ENCODE results near the gene PAQR8.

Gene PAQR8

GRCh38 chr6:52420668-52421358 lies 58.9 kb downstream of the PAQR8 start:
- H3K36me3 ChIP-seq (replicated peaks; ENCODE audit: low read depth, low read length), result no peaks in the 10 kb centered on the region
- peaks cover 3% of the 10 kb centered on the region; the same call in 1 of the 2 replicates for H3K27me3 ChIP-seq (ENCODE audit: low read depth, low read length)
- H3K4me1 ChIP-seq (ENCODE audit: low read length), result peaks cover 43% of the 10 kb centered on the region
- H3K9me3 ChIP-seq (ENCODE audit: insufficient read depth, low read length), result no peaks in the 10 kb centered on the region
- peak overlapping the region; percentile 87 for H2AFZ ChIP-seq (ENCODE audit: low read depth, low read length)
- no peak for TF ChIP-seq EZH2phosphoT487 (IDR thresholded peaks at IDR 0.05; ENCODE audit: low read depth)
- no peak for TF ChIP-seq CTCF (IDR thresholded peaks at IDR 0.05; ENCODE audit: low read depth, low read length)
- H3K27ac ChIP-seq (ENCODE audit: low read length), result no peak overlapping the region
- H3K9ac ChIP-seq (ENCODE audit: low read length), result peak overlapping the region; percentile 66
- peak overlapping the region; percentile 96 for H3K4me2 ChIP-seq (ENCODE audit: low read length)
- H4K20me1 ChIP-seq (ENCODE audit: insufficient read depth, low read length), result no peaks in the 10 kb centered on the region
- no peaks in the 10 kb centered on the region for H3K79me2 ChIP-seq (ENCODE audit: low read length)
- peak overlapping the region; percentile 95 for H3K4me3 ChIP-seq (ENCODE audit: low read length)

GRCh38 chr6:52422156-52422555 lies 60.2 kb downstream of the PAQR8 start:
- H4K20me1 ChIP-seq (ENCODE audit: insufficient read depth, low read length), result no peaks in the 10 kb centered on the region
- peaks cover 3% of the 10 kb centered on the region; the same call in 1 of the 2 replicates for H3K27me3 ChIP-seq (ENCODE audit: low read depth, low read length)
- no peak overlapping the region for H3K4me2 ChIP-seq (ENCODE audit: low read length)
- H3K4me3 ChIP-seq (ENCODE audit: low read length), result no peak overlapping the region
- no peaks in the 10 kb centered on the region for H3K79me2 ChIP-seq (ENCODE audit: low read length)
- no peaks in the 10 kb centered on the region for H3K36me3 ChIP-seq (replicated peaks; ENCODE audit: low read depth, low read length)
- H3K27ac ChIP-seq (ENCODE audit: low read length), result no peak overlapping the region
- no peak for TF ChIP-seq CTCF (IDR thresholded peaks at IDR 0.05; ENCODE audit: low read depth, low read length)
- no peak for TF ChIP-seq EZH2phosphoT487 (IDR thresholded peaks at IDR 0.05; ENCODE audit: low read depth)
- H3K9me3 ChIP-seq (ENCODE audit: insufficient read depth, low read length), result no peaks in the 10 kb centered on the region
- no peak overlapping the region for H2AFZ ChIP-seq (ENCODE audit: low read depth, low read length)
- H3K4me1 ChIP-seq (ENCODE audit: low read length), result peaks cover 46% of the 10 kb centered on the region
- H3K9ac ChIP-seq (ENCODE audit: low read length), result no peak overlapping the region

- Histone ChIP-seq H4K20me1 (ENCODE audit: insufficient read depth, low read length) (no peaks in the 10 kb centered on the region), H3K9me3 (ENCODE audit: insufficient read depth, low read length) (no peaks in the 10 kb centered on the region), H3K4me3 (ENCODE audit: low read length) (no peak overlapping the region), H3K79me2 (ENCODE audit: low read length) (no peaks in the 10 kb centered on the region), H3K27ac (ENCODE audit: low read length) (no peak overlapping the region), H3K36me3 (replicated peaks; ENCODE audit: low read depth, low read length) (no peaks in the 10 kb centered on the region), H3K9ac (ENCODE audit: low read length) (no peak overlapping the region), H3K4me2 (ENCODE audit: low read length) (no peak overlapping the region), H3K4me1 (ENCODE audit: low read length) (peaks cover 47% of the 10 kb centered on the region), H3K27me3 (ENCODE audit: low read depth, low read length) (peaks cover 3% of the 10 kb centered on the region; the same call in 1 of the 2 replicates), H2AFZ (ENCODE audit: low read depth, low read length) (no peak overlapping the region)
- no peak for TF ChIP-seq CTCF (IDR thresholded peaks at IDR 0.05; ENCODE audit: low read depth, low read length)
- no peak for TF ChIP-seq EZH2phosphoT487 (IDR thresholded peaks at IDR 0.05; ENCODE audit: low read depth)
Observed at GRCh38 chr6:52423448-52423847, 61.5 kb downstream of the PAQR8 start.

- Histone ChIP-seq H3K4me2 (ENCODE audit: low read length) (no peak overlapping the region), H3K36me3 (replicated peaks; ENCODE audit: low read depth, low read length) (no peaks in the 10 kb centered on the region), H3K9me3 (ENCODE audit: insufficient read depth, low read length) (no peaks in the 10 kb centered on the region), H3K27ac (ENCODE audit: low read length) (no peak overlapping the region), H3K79me2 (ENCODE audit: low read length) (no peaks in the 10 kb centered on the region), H2AFZ (ENCODE audit: low read depth, low read length) (no peak overlapping the region), H4K20me1 (ENCODE audit: insufficient read depth, low read length) (no peaks in the 10 kb centered on the region), H3K4me1 (ENCODE audit: low read length) (peaks cover 41% of the 10 kb centered on the region), H3K4me3 (ENCODE audit: low read length) (no peak overlapping the region), H3K27me3 (ENCODE audit: low read depth, low read length) (peaks cover 3% of the 10 kb centered on the region; the same call in 1 of the 2 replicates), H3K9ac (ENCODE audit: low read length) (no peak overlapping the region)
- TF ChIP-seq EZH2phosphoT487 (IDR thresholded peaks at IDR 0.05; ENCODE audit: low read depth), result no peak
- TF ChIP-seq CTCF (IDR thresholded peaks at IDR 0.05; ENCODE audit: low read depth, low read length), result no peak
Observed at GRCh38 chr6:52423971-52424381, 62.0 kb downstream of the PAQR8 start.
